Measurements from ENCODE around the gene ENKUR. TPM values are rescaled to one million over a fixed set of nuclear protein-coding genes. Genes with fewer than 3 reads are reported as not detected.

ENKUR gene
- total and polyA plus RNA-seq, 8 donors, result 0.40 to 0.47 TPM; not detected in 6

GRCh38 chr10:25046641-25047040 is 30.7 kb upstream of the ENKUR start:
- H3K27me3 ChIP-seq, result no peaks in the 10 kb centered on the region
- ATAC-seq, result no peak
- TF ChIP-seq CTCF (IDR thresholded peaks at IDR 0.05), result no peak
- intact Hi-C loops (cut with DNase I), result no loop called here
- no peak overlapping the region for H3K4me3 ChIP-seq
- 91 to 100% methylated on average over 1 of the region's 1 CpG for WGBS, 2 donors
- FAIRE-seq, result no peak
- no peaks in the 10 kb centered on the region for H3K9me3 ChIP-seq
- no peaks in the 10 kb centered on the region for H3K36me3 ChIP-seq
- DNase-seq, result no peak
- H3K4me1 ChIP-seq, result no peaks in the 10 kb centered on the region
- H3K27ac ChIP-seq, result no peak overlapping the region

DNA sequence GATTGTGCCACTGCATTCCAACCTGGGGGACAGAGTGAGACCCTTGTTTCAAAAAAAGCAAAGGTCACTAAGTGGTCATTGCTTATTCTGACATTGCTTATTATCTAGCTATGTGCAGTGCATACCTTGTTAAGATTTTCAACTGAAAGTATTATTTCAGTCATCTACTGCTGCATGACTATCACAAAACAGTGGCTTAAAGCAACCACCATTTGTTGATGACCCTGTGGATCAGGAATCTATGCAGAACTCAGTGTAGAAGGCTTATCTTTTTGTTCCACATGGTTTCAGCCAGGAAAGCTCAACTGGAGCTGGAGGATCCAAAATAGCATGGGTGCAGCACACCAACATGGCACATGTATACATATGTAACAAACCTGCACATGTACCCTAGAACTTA is 23.6 kb upstream of the ENKUR start:
- Histone ChIP-seq H3K9me3 (no peaks in the 10 kb centered on the region), H3K4me1 (no peaks in the 10 kb centered on the region), H3K36me3 (no peaks in the 10 kb centered on the region), H3K27ac (no peak overlapping the region), H3K4me3 (no peak overlapping the region), H3K27me3 (no peaks in the 10 kb centered on the region)
- ATAC-seq, result no peak
- no peak for DNase-seq
- intact Hi-C loops (cut with DNase I), result no loop called here
- FAIRE-seq, result no peak
- TF ChIP-seq CTCF (IDR thresholded peaks at IDR 0.05), result no peak

DNA sequence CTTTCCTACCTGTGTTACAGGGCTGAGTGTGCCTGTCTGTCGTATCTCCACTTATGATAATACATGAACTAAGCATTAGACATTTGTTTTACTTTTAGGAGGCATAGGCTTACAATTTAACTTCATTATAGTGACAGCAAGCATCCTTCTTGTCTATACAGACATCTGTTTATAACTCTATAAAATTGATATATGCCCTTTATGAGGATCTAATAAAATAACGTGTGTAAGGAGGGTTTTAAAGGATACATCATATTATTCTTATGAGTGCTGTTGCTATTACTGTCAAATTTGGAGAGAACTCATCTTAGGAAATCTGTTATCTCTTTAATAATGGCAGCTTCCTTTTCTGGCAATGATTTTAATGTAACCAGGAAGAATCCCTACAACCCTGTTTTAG is 22.4 kb upstream of the ENKUR start:
- FAIRE-seq (no peak), ATAC-seq (no peak), DNase-seq (no peak)
- H3K27me3 ChIP-seq, result no peaks in the 10 kb centered on the region
- no peak overlapping the region for H3K27ac ChIP-seq
- no peaks in the 10 kb centered on the region for H3K4me1 ChIP-seq
- TF ChIP-seq CTCF (IDR thresholded peaks at IDR 0.05), result no peak
- intact Hi-C loops (cut with DNase I), result no loop called here
- 77 to 82% methylated on average over 2 of the region's 2 CpGs for WGBS, 2 donors
- H3K4me3 ChIP-seq, result no peak overlapping the region
- H3K36me3 ChIP-seq, result no peaks in the 10 kb centered on the region
- no peaks in the 10 kb centered on the region for H3K9me3 ChIP-seq

GRCh38 chr10:25036381-25036780 is 20.4 kb upstream of the ENKUR start:
- H3K27ac ChIP-seq, result no peak overlapping the region
- no peak for FAIRE-seq
- intact Hi-C loops (cut with DNase I), result no loop called here
- H3K9me3 ChIP-seq, result no peaks in the 10 kb centered on the region
- TF ChIP-seq CTCF (IDR thresholded peaks at IDR 0.05), result no peak
- ATAC-seq, result peak; percentile 40 to 60 (median 55)
- DNase-seq, result no peak
- no peak overlapping the region for H3K4me3 ChIP-seq
- no peaks in the 10 kb centered on the region for H3K4me1 ChIP-seq
- no peaks in the 10 kb centered on the region for H3K27me3 ChIP-seq
- WGBS, 2 donors, result 46 to 58% methylated on average over 3 of the region's 3 CpGs
- no peaks in the 10 kb centered on the region for H3K36me3 ChIP-seq

DNA sequence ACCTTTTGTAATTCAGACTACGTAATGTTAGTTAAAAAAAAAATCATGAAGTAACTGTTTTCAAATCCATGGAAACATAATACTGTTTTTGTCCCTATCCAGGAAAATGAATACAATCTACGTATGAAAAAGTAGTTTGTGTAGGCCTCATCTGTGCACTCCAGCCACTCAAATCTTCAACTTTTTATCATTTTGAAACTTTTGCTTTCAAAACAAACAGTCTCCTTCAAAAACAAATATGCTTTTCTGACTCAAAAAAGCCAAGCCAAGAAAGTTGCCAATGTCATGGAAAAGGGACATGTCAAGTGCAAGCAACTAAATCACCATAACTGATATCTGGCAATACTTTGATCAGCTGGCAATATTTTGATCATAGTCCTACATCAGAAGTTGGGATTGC is 13.6 kb upstream of the ENKUR start:
- Histone ChIP-seq H3K4me1 (no peaks in the 10 kb centered on the region), H3K27me3 (no peaks in the 10 kb centered on the region), H3K27ac (no peak overlapping the region), H3K4me3 (no peak overlapping the region), H3K36me3 (no peaks in the 10 kb centered on the region), H3K9me3 (no peaks in the 10 kb centered on the region)
- DNase-seq (no peak), ATAC-seq (peak in 3 of 4 donors; percentile 37 to 75 (median 67)), FAIRE-seq (no peak)
- TF ChIP-seq CTCF (IDR thresholded peaks at IDR 0.05), result no peak
- intact Hi-C loops (cut with DNase I), result loop anchor here in 1 of 3 donors (10.0 kb wide), 1 partner anchor 45 kb away; no protein-coding TSS in a partner anchor
- WGBS, 2 donors, result 46 to 53% methylated on average over 2 of the region's 2 CpGs
